Measurements from ENCODE around the gene ZNF649.

Gene ZNF649

DNA sequence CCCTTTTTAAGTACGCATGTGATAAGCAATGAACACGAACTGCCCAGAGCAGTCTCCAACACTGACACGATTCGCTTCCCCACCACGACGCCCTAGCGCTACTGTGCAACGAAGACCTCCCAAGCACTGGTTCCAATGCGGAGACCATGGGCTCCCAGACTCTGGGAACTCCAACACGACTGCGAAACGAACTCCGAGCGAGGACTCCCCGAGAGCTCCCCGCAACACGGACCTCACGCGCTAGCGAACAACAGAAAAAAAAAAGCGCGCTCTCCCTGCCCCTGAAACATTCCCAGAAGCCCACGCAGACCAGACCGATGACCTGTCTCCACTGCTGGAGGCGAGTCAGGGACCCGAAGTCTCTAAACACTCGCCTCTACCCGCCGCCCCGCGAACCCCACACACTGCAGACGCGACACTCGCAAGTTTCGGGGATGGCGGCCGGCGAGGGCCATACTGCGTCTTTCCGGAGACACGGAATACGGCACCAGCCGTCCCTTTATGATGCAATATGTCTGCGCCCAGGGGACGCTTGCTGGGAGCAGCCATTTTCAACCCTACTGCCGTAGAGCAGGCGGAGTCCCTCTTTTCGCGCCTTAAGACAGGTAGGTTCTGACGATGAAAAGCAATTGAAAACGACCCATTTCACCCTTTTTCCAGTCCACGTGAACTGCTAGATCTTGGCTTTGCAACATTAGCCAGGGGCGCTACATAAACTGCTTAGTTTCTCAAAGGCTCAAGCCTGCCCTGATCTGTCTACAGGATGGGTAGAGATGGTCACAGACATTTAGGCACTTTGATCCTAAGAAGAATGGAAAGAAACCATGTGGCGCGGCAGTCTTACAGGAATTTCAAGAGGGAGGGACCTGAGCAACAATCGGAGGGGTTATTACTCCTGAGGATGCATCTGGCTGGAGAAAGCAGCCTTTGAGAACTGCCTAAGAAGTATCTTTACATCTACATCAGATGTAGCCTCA lies 17.0 kb downstream of the ZNF649 start, which contains the start of gene ZNF577:
ZNF577 (minus strand) TSS at position 430 of the 977 bp plus-strand sequence. CDS start 7,569 bp downstream, outside the sequence.
- DNase-seq (peak; percentile 50), ATAC-seq (no peak)

DNA sequence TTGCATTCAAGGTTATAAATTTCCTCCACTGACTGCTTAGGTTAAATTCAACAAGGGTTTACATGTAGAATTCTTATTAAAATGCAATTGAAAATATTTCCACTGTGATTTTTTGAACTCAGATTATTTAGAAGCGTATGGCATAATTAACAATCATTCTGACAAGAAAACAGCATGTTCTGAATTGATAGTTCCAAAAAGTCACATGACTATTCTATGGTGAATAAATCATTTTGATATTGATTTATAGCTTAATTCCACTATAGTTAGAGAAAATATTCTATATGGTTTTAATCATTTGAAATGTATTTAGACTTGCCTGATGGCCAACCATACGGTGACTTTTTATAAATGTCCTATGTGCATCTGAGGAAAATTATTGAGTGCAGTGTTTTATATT lies 20.1 kb downstream of the ZNF649 start:
- DNase-seq (no peak), ATAC-seq (no peak)

DNA sequence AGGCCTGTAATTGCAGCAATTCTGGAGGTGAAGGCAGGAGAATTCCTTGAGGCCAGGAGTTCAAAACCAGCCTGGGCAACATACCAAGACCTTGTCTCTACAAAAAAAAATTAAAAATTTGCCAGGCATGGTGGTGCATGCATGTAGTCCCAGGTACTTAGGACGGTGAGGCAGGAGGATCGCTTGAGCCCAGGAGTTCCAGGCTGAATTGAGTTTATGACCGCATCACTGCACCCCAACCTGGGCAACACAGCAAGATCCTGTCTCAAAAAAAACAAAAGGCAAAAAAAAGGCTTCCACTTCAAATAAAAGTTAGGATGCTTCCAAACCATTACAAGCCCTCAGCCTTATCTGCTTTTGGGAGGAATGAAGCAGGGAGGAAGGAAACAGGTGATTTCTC lies 22.3 kb downstream of the ZNF649 start:
- ATAC-seq (no peak), DNase-seq (no peak)

DNA sequence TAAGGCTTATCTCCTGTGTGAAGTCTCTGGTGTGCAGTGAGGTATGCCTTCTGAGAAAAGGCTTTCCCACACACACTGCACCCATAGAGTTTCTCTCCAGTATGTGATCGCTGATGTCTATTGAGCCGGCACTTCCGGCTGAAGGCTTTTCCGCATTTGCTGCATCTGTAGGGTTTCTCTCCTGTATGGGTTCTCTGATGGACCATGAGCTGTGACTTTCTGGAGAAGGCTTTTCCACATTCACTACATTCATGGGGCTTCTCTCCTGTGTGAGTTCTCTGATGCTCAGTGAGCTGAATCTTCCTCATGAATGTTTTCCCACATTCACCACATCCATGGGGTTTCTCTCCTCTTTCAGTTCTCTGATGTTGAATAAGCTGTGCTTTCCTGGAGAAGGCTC lies 31.7 kb downstream of the ZNF649 start:
- DNase-seq (no peak), ATAC-seq (no peak)

DNA sequence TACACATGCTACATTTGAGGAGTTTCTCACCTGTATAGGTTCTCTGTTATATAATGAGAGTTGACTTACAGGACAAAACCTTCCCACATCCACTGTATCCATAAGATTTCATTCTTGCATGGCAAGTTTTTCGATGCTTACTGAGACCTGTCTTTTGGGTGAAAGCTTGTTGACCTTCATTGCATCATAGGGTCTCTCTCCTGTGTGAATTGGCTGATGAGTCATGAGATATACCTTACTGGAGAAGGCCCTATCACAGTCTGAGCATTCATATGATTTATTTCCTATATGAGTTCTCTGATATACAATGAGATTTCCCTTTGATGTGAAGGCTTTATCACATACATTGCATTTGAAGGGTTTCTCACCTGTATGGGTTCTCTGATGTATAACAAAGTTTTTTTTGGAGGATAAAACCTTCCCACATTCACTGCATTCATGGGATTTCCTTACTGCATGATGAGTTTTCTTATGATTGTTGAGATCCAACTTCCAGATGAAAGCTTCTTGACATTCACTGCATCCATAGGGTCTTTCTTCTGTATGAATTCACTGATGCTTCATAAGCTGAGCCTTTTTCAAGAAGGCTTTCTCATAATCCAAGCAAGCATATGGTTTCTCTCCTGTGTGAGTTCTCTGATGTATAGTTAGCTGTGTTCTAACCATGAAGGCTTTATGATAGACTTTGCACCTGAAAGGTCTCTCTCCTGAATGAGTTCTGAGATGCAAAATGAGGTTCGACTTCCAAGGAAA lies 42.8 kb downstream of the ZNF649 start:
- ATAC-seq (no peak), DNase-seq (no peak)

Measured in stimulated activated naive CD8-positive, alpha-beta T cell treated with anti-CD3 and anti-CD28 coated beads, Interleukin-15, Interleukin-2, amounts not matched to agents 100 U/mL and 50 U/mL, for 24 hours (primary cell).